GM21723 (cell line): ENCODE measurements around the gene DEPDC4.
A peak's percentile ranks its signal among the peaks of the same experiment; 100 is the strongest.
"Not testable (repeated sequence)": the region's sequence is repeated elsewhere in the genome, so short reads cannot be mapped to it uniquely, and the experiment has no call there.

Source experiments
- ATAC-seq: cut with Tn5 transposase; IDR thresholded peaks from one replicate; pipeline ENCODE4 v1.9.1; 2021; ENCODE audit warnings: mild to moderate bottlenecking, moderate library complexity; ENCODE audit not compliant: unreplicated experiment

The DEPDC4 gene

GRCh38 chr12:100266835-100267602, at the start of gene DEPDC4, which contains the start of gene SCYL2:
TSS of gene DEPDC4 (minus strand) at chr12:100267079. CDS start at chr12:100267076, 3 bp downstream.
TSS of gene SCYL2 (plus strand) at chr12:100267177. CDS start at chr12:100282971, 15,794 bp downstream.
- ATAC-seq, result peak; percentile 93

GRCh38 chr12:100311317-100311716, 44.4 kb upstream of the DEPDC4 start:
- no peak for ATAC-seq

- not testable (repeated sequence) for ATAC-seq
Measured at GRCh38 chr12:100308138-100308537, 41.3 kb upstream of the DEPDC4 start.

- ATAC-seq, result not testable (repeated sequence)
Measured at GRCh38 chr12:100304334-100304733, 37.5 kb upstream of the DEPDC4 start.

- ATAC-seq, result no peak
Measured at GRCh38 chr12:100303831-100304230, 37.0 kb upstream of the DEPDC4 start.

- no peak for ATAC-seq
Measured at GRCh38 chr12:100302081-100302480, 35.2 kb upstream of the DEPDC4 start.

GRCh38 chr12:100295764-100296555, 29.1 kb upstream of the DEPDC4 start:
- ATAC-seq, result no peak

- not testable (repeated sequence) for ATAC-seq
Measured at GRCh38 chr12:100294366-100294765, 27.5 kb upstream of the DEPDC4 start.

GRCh38 chr12:100293017-100293416, 26.1 kb upstream of the DEPDC4 start:
- ATAC-seq, result no peak

GRCh38 chr12:100290016-100290415, 23.1 kb upstream of the DEPDC4 start:
- ATAC-seq, result no peak

- no peak for ATAC-seq
Measured at GRCh38 chr12:100289038-100289437, 22.2 kb upstream of the DEPDC4 start.

- not testable (repeated sequence) for ATAC-seq
Measured at GRCh38 chr12:100284556-100284955, 17.7 kb upstream of the DEPDC4 start.

GRCh38 chr12:100279607-100280244, 12.8 kb upstream of the DEPDC4 start:
- ATAC-seq, result no peak

- no peak for ATAC-seq
Measured at GRCh38 chr12:100279159-100279558, 12.3 kb upstream of the DEPDC4 start.

GRCh38 chr12:100274291-100274690, 7.4 kb upstream of the DEPDC4 start:
- no peak for ATAC-seq

GRCh38 chr12:100273782-100274181, 6.9 kb upstream of the DEPDC4 start:
- ATAC-seq, result no peak

GRCh38 chr12:100268835-100269564, 2.1 kb upstream of the DEPDC4 start:
- no peak for ATAC-seq

- no peak for ATAC-seq
Measured at GRCh38 chr12:100267603-100268281, 863 bp upstream of the DEPDC4 start.

GRCh38 chr12:100266585-100266834, 369 bp downstream of the DEPDC4 start:
- peak; percentile 89 for ATAC-seq
